T47D (cell line): ENCODE data around the gene CEP135.
"Not testable (repeated sequence)": the region's sequence is repeated elsewhere in the genome, so short reads cannot be mapped to it uniquely, and the experiment has no call there.

ENCODE experiments used
- DNase-seq, 2 experiments: peaks; one replicate each; pipeline versions ENCODE4 v3.0.0 to v3.0.0-alpha.2; 2011 to 2012; ENCODE audit warnings: low read depth in 1 of 2, low spot score in 1 of 2
- JUND ChIP-seq: IDR thresholded peaks from 2 replicates; pipeline ENCODE4 v1.6.1; 2012; ENCODE audit warnings: low read depth
- in situ Hi-C: cut with HindIII; loops from 2 replicates; pipeline ENCODE4 v1.10.0; 2016; ENCODE audit warnings: low sequenced_read_pairs, low pct_unique_long_range_greater_than_20kb

The CEP135 gene

GRCh38 chr4:55951191-55951922 lies 2.6 kb downstream of the CEP135 start:
- in situ Hi-C loops = no loop called here
- DNase-seq = no peak
- no peak for TF ChIP-seq JUND

- DNase-seq = no peak
- in situ Hi-C loops = no loop called here
- no peak for TF ChIP-seq JUND
Observed at GRCh38 chr4:55955710-55956109, 7.0 kb downstream of the CEP135 start.

GRCh38 chr4:55959655-55960054 lies 10.9 kb downstream of the CEP135 start:
- DNase-seq = no peak
- in situ Hi-C loops = no loop called here
- no peak for TF ChIP-seq JUND

- DNase-seq = no peak
- TF ChIP-seq JUND = no peak
- in situ Hi-C loops = no loop called here
Observed at GRCh38 chr4:55964046-55964445, 15.3 kb downstream of the CEP135 start.

DNA sequence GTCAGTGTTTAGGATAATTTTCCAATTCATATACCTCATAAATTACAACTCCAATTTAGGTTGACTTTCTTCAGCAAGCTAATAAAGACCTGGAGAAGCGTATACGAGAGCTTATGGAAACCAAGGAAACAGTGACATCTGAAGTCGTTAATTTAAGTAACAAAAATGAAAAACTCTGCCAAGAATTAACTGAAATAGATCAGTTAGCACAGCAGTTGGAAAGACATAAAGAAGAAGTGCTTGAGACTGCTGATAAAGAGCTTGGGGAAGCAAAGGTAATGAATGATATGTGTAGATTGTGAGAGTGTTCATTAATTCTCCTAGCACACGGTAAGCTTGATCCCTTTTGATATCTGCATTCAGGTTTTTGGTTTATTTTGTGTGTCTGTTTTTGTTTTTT lies 16.8 kb downstream of the CEP135 start:
- in situ Hi-C loops = no loop called here
- TF ChIP-seq JUND = no peak
- no peak for DNase-seq

GRCh38 chr4:55966324-55966723 lies 17.6 kb downstream of the CEP135 start:
- in situ Hi-C loops, DNase-seq: not testable (repeated sequence)

DNA sequence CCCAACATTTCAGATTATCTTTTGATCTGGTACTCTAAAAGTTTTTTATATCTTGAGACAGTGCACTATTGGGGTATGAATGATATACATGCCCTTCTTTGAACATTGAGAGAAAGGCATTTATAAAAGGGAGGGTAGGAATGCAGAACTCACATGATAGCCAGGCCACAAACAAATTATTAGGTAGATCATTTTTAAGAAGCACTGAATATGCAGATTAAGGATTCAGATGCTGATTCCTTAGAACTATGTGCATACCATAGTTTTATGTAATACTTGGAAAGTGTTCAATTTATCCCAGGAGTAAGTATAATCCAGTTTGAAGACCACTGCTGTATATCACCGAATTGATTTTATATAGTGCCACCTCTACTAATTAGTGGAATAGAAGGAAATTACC lies 18.6 kb downstream of the CEP135 start:
- DNase-seq = no peak
- no peak for TF ChIP-seq JUND
- in situ Hi-C loops = no loop called here

DNA sequence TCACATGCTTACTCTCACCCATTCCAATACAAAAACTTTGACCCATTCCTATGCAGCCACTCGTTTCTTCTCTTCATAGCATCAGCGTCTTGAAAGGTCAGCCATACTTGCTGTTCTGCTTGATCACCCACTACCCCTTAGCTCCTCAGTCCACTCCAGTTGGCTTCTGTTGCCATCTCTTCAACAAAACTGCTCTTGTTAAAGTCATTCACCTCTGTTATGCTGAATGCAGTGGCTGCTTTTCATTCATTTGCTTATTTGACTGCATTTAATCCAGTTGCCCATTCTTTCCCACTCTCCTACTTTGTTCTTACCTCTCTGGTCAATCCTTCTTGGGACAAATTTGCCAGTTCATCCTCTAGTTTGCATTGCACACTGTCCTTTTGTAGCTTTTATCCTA lies 24.9 kb downstream of the CEP135 start:
- TF ChIP-seq JUND = no peak
- in situ Hi-C loops = no loop called here
- DNase-seq = no peak

- in situ Hi-C loops = no loop called here
- DNase-seq = no peak
- no peak for TF ChIP-seq JUND
Observed at GRCh38 chr4:55977811-55978210, 29.1 kb downstream of the CEP135 start.

DNA sequence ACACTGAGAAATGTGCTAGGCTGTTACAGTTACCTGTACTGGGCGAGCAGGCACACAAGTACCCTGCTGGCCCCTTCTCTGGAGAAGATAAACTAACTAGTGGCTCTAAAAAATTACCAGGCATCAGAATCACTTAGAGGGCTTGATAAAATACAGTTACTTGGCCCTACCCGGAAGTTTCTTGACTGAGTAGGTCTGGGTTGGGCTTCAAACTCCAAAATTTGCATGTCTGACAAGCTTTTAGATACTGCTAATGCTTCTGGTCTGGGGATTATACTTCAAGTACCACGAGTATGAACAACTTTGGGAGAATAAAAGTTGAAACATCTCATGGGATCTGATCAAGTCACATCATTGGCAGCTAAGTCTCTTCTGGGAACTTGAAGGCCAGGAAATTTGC lies 30.8 kb downstream of the CEP135 start:
- in situ Hi-C loops = no loop called here
- no peak for TF ChIP-seq JUND
- DNase-seq = no peak

DNA sequence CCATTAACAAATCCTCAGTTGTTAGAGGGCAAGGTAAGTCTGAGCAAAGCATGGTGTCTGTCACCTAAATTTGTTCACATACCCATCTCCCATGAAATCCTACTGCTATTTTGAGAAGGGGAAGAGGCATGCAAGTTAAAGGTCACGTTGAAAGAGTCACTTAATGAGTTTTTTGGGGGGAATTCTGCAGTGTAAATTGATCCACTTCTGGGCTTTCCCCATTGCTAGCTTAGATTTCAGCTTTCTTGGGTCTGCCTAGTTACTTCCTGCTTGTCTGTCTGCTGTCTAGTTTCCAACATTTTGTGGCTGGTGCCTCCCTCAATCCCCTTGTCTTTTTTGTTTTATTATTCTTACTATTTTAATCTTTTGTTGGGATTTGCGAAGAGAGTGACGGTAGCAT lies 32.0 kb downstream of the CEP135 start:
- no peak for TF ChIP-seq JUND
- in situ Hi-C loops = no loop called here
- DNase-seq = no peak

GRCh38 chr4:55982976-55983375 lies 34.2 kb downstream of the CEP135 start:
- DNase-seq = no peak
- in situ Hi-C loops = no loop called here

DNA sequence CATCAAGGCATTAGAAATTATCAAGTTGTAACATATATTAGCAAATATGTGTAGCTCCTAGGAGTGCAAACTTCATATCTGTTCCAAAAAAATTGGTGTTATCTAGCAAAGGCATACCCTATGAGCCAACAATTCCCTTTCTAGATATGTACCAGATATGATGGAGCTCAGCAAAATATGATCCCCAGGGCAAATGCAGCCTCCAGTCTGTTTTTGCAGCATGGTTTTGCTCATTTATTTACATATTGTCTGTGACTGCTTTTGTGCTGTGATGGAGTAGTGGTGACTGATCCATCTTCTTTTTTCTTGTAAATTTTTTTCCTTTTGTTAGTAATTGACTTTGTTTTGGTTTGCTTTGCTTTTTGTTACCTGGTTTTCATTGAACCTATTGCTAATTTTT lies 41.0 kb downstream of the CEP135 start:
- in situ Hi-C loops = no loop called here
- TF ChIP-seq JUND = no peak
- DNase-seq = no peak

More at GRCh38 chr4:55982976-55983375, 34.2 kb downstream of the CEP135 start:
- no peak for TF ChIP-seq JUND
